Thoracic aorta (tissue), 2 donors: ENCODE data around the gene EYA3. TPM values are rescaled to one million over a fixed set of nuclear protein-coding genes. Genes with fewer than 3 reads are reported as not detected.

Source experiments
- ATAC-seq: fragments of 150-250 bp; one replicate; pipeline ENCODE4 v1.8.0; 2017; ENCODE audit warnings: low read depth; ENCODE audit not compliant: insufficient number of reproducible peaks, low FRiP score
- DNase-seq: peaks from one replicate; pipeline ENCODE4 v3.0.0-alpha.2; 2020; ENCODE audit warnings: low spot score
- H3K27ac ChIP-seq, 2 donors: fragments of 200-600 bp; sonication (generic); 1 replicate in 1 of 2; 2 replicates in 1 of 2; pipeline ENCODE4 v1.5.1; 2016; ENCODE audit warnings: mild to moderate bottlenecking in 2 of 2, moderate library complexity in 2 of 2
- H3K27me3 ChIP-seq: fragments of 200-600 bp; sonication (generic); replicated peaks from 2 replicates; pipeline ENCODE4 v1.6.0; 2016; ENCODE audit warnings: mild to moderate bottlenecking; ENCODE audit not compliant: insufficient read depth
- H3K36me3 ChIP-seq: fragments of 200-600 bp; sonication (generic); one replicate; pipeline ENCODE4 v1.5.1; 2016
- H3K4me1 ChIP-seq, 2 donors: fragments of 200-600 bp; sonication (generic); 1 replicate in 1 of 2; 2 replicates in 1 of 2; pipeline versions ENCODE4 v1.5.1 to v1.6.0; 2016; ENCODE audit warnings: low read depth in 2 of 2, mild to moderate bottlenecking in 1 of 2; ENCODE audit not compliant: control insufficient read depth in 1 of 2
- H3K4me3 ChIP-seq: fragments of 200-600 bp; sonication (generic); 2 replicates; pipeline ENCODE4 v1.5.1; 2016; ENCODE audit warnings: mild to moderate bottlenecking
- H3K9me3 ChIP-seq: fragments of 200-600 bp; sonication (generic); 2 replicates; pipeline ENCODE4 v1.5.1; 2016
- CTCF ChIP-seq: fragments of 200-600 bp; sonication (generic); IDR thresholded peaks from one replicate; pipeline ENCODE4 v1.5.1; 2019; ENCODE audit warnings: antibody characterized with exemption
- total RNA-seq, 2 donors: library from RNA; depleted of rRNA; stranded (reverse); fragments of >200 nt; gene quantifications; one replicate each; pipeline versions ENCODE4 v1.1.0 to v1.2.3, GENCODE V29; 2016

Gene EYA3
- total RNA-seq, 2 donors from 2014 or later, result 11.0 to 18.7 TPM

- Histone ChIP-seq H3K27me3 (no peaks in the 10 kb centered on the region), H3K4me1 (peaks cover 16 to 28% of the 10 kb centered on the region in 2 donors), H3K9me3 (no peaks in the 10 kb centered on the region), H3K4me3 (no peak overlapping the region), H3K27ac (peak overlapping the region in 1 of 2 donors; percentile 47), H3K36me3 (peaks cover 4% of the 10 kb centered on the region)
- no peak for ATAC-seq
- no peak for TF ChIP-seq CTCF
- no peak for DNase-seq
These were observed 10.1 kb downstream of the EYA3 start for GRCh38 chr1:28078262-28078661.

DNA sequence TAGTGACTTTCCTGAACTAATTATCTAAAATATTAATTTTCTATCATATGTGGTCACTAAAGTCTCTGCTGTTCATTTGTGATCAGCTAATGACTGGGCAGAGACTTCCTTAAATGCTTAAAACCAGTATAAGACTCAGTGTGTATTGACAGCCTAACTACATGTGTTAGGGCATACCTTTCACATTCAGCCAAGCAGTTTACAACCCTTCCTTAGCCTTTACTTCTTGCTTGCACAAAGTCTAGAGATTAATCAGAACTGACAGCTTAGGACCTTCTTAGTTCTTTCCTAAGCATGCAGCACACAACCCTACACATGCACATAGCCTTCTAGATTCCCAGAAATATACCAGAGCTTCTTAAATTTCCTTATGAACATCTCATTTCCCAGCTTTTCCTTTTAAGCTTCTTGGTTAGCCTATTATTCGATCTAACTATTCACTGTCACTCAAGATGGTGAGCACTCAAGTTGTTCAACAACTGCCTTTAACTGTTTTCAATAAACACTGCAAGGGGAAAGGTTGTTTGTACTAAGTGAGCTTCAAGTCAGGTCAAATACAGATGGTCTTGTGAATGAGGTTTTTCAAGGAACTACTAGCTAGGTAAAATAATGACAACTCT lies 13.4 kb downstream of the EYA3 start:
- no peak for ATAC-seq
- Histone ChIP-seq H3K36me3 (peaks cover 4% of the 10 kb centered on the region), H3K9me3 (no peaks in the 10 kb centered on the region), H3K4me3 (no peak overlapping the region), H3K27me3 (no peaks in the 10 kb centered on the region), H3K4me1 (peaks cover 43 to 56% of the 10 kb centered on the region in 2 donors), H3K27ac (peak overlapping the region in 1 of 2 donors; percentile 61)
- DNase-seq, result no peak
- TF ChIP-seq CTCF, result no peak

- DNase-seq, result no peak
- no peak for TF ChIP-seq CTCF
- Histone ChIP-seq H3K9me3 (no peaks in the 10 kb centered on the region), H3K4me3 (no peak overlapping the region), H3K27me3 (no peaks in the 10 kb centered on the region), H3K4me1 (peaks cover 49 to 57% of the 10 kb centered on the region in 2 donors), H3K36me3 (no peaks in the 10 kb centered on the region), H3K27ac (peak overlapping the region in 1 of 2 donors; percentile 25)
- no peak for ATAC-seq
These were observed 14.5 kb downstream of the EYA3 start for GRCh38 chr1:28073867-28074266.

DNA sequence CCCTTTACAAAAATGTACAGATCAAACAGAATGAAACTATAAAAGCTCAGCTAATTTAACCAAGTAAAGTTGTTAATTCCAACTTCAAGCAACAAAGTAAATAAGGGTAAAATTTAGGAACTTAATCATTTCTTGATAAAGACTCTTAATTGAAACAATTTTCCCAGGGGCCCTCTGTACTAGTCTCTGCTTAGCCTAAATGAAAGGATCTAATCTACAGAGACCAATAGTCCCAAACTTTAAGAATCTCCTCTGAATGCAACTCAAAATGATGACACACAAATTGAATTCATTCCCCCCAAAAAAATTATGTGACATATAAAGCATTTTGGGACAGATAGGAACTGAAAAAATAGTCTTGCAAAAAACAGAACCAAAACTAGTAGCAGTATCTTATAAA lies 16.6 kb downstream of the EYA3 start:
- DNase-seq (no peak), ATAC-seq (no peak)
- peak overlapping the region; percentile 30 for H3K4me3 ChIP-seq

More for the DNA sequence above, 16.6 kb downstream of the EYA3 start:
- Histone ChIP-seq H3K36me3 (no peaks in the 10 kb centered on the region), H3K4me1 (peaks cover 53 to 63% of the 10 kb centered on the region in 2 donors), H3K27me3 (no peaks in the 10 kb centered on the region), H3K9me3 (no peaks in the 10 kb centered on the region), H3K27ac (peak overlapping the region in 1 of 2 donors; percentile 67)
- TF ChIP-seq CTCF, result no peak
